Mesodermal cell (in vitro differentiated cells): ENCODE measurements around the gene OR9Q1.
"Not testable (repeated sequence)": the region's sequence is repeated elsewhere in the genome, so short reads cannot be mapped to it uniquely, and the experiment has no call there.

Experiments
- H3K27ac ChIP-seq: 2 replicates; pipeline ENCODE4 v1.7.0; 2013; ENCODE audit warnings: mild to moderate bottlenecking, low read depth, low read length, moderate library complexity; ENCODE audit not compliant: severe bottlenecking
- H3K36me3 ChIP-seq: 2 replicates; pipeline ENCODE4 v1.7.1; 2013; ENCODE audit warnings: mild to moderate bottlenecking, low read length, moderate library complexity; ENCODE audit not compliant: control insufficient read depth, insufficient read depth
- H3K4me1 ChIP-seq: one replicate; pipeline ENCODE4 v1.7.1; 2013; ENCODE audit warnings: mild to moderate bottlenecking, low read length; ENCODE audit not compliant: insufficient read depth, control insufficient read depth, poor library complexity, severe bottlenecking
- H3K4me3 ChIP-seq: 2 replicates; pipeline ENCODE4 v1.7.0; 2013; ENCODE audit warnings: low read length, control low read depth, mild to moderate bottlenecking; ENCODE audit not compliant: insufficient read depth, poor library complexity, severe bottlenecking; ENCODE audit errors: extremely low read depth
- H3K9me3 ChIP-seq: 2 replicates; pipeline ENCODE4 v1.7.1; 2013; ENCODE audit warnings: mild to moderate bottlenecking, low read length, moderate library complexity; ENCODE audit not compliant: control insufficient read depth
- WGBS, 2 experiments: methylation state at CpG; one replicate each; pipeline ENCODE4 v1.1.5; 2013; ENCODE audit warnings: missing lambda C conversion rate in 2 of 2; ENCODE audit not compliant: insufficient coverage in 2 of 2; 5-methylcytosine and 5-hydroxymethylcytosine counted together

OR9Q1 gene

DNA sequence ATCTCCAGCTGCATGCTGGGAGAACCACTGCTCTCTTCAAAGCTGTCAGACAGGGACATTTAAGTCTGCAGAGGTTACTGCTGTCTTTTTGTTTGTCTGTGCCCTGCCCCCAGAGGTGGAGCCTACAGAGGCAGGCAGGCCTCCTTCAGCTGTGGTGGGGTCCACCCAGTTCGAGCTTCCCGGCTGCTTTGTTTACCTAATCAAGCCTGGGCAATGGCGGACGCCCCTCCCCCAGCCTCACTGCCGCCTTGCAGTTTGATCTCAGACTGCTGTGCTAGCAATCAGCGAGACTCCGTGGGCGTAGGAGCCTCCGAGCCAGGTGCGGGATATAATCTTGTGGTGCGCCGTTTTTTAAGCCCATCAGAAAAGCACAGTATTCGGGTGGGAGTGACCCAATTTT lies 24.2 kb upstream of the OR9Q1 start:
- H3K4me1 ChIP-seq, H3K9me3 ChIP-seq, H3K36me3 ChIP-seq, H3K4me3 ChIP-seq, H3K27ac ChIP-seq: not testable (repeated sequence)
- 40 to 50% methylated on average over 2 of the region's 13 CpGs for WGBS, 2 experiments

DNA sequence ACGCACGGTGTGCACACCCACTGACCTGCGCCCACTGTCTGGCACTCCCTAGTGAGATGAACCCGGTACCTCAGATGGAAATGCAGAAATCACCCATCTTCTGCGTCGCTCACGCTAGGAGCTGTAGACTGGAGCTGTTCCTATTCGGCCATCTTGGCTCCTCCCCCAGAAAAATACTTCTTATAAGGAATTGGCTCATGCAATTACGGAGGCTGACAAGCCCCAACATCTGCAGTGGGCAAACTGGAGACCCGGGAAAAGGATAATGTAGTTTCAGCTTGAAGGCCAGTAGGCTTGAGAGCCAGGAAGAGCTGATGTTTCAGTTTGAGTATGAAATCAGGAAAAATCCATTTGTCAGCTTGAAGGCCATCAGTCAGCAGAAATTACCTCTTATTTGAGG lies 23.7 kb upstream of the OR9Q1 start:
- not testable (repeated sequence) for H3K4me3 ChIP-seq, H3K4me1 ChIP-seq
- WGBS, 2 experiments, result 80 to 86% methylated on average over 1 of the region's 10 CpGs

DNA sequence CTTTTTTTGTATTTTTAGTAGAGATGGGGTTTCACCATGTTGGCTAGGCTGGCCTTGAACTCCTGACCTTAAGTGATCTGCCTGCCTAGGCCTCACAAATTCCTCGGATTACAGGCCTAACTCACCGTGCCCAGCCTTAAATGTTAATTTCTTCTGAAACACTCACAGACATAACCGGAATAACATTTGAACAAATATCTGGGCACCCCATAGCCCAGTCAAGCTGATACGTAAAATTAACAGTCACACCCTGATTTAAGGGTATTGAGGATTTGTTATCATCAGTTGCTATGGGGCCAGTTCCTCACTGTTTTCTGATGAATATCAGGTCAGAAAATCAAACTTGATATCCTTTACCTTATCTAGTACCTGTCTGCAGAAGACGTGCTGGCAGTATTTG lies 23.0 kb upstream of the OR9Q1 start:
- 56 to 67% methylated on average over 3 to 4 of the region's 5 CpGs for WGBS, 2 experiments
- Histone ChIP-seq H3K9me3 (no peaks in the 10 kb centered on the region), H3K36me3 (no peaks in the 10 kb centered on the region), H3K27ac (no peak overlapping the region), H3K4me3 (no peak overlapping the region), H3K4me1 (no peaks in the 10 kb centered on the region)

More for the DNA sequence above, 23.7 kb upstream of the OR9Q1 start:
- not testable (repeated sequence) for H3K9me3 ChIP-seq, H3K36me3 ChIP-seq, H3K27ac ChIP-seq

DNA sequence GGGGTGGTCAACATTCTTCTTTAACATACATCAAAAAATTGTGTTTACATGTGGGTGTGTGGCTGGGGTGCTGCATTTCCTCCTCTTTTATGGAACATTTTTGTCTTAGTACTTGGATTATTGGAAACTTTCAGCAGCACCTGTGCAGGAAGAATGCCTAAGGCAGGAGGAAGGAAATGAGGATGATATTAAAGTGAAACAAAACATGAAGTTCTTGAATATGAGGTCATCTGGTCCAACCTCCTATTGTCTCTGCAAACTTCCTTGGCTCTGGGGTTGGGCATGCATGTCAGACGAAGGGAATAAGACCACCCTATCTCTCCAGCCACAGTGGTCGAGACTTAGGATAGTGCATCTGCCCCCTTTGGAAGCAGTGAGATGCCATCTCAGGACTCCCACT lies 20.6 kb upstream of the OR9Q1 start:
- Histone ChIP-seq H3K27ac (no peak overlapping the region), H3K4me3 (no peak overlapping the region), H3K36me3 (no peaks in the 10 kb centered on the region), H3K4me1 (no peaks in the 10 kb centered on the region), H3K9me3 (no peaks in the 10 kb centered on the region)
- no CpG with 5 or more reads among the region's 2 CpGs for WGBS, 2 experiments

DNA sequence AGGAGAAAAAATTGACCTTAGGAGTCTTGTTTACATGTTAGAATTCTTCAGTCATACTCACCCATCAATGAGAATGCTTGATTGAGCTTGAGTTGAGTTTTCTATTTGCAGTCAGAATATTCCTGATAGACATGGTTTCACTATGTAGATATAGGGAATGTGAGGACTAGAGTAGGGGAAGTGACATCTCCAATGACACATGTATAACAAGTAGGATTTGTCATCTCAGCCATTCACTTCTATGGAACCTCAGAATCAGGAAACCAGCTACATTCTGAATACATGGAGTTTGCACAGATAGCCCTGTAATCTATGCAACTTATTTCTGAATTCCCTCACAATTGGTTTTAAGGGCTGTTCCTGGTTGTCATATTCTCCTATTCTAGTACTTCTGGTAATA lies 20.1 kb upstream of the OR9Q1 start:
- Histone ChIP-seq H3K4me3 (no peak overlapping the region), H3K36me3 (no peaks in the 10 kb centered on the region), H3K9me3 (no peaks in the 10 kb centered on the region), H3K4me1 (no peaks in the 10 kb centered on the region), H3K27ac (no peak overlapping the region)

DNA sequence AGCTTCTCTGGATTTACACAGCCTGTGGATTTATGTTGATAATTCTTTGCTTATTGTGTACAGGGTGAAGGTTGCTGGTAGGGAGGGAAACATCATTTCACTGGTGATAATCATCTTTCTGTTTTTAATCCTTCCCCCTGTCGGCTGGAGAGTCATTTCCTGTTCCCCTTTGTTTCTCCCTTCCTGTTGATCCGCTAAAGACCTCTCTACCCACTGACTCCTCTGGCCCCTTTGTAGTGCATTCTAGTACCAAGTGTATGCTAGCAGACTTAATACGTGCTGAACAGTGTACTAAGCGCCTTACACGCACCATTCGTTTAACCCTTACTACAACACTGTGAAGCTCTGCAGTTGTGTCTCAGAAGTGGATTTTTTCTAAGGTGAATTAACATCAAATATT lies 19.0 kb upstream of the OR9Q1 start:
- no peaks in the 10 kb centered on the region for H3K36me3 ChIP-seq
- H3K9me3 ChIP-seq, result no peaks in the 10 kb centered on the region
- no peaks in the 10 kb centered on the region for H3K4me1 ChIP-seq
- WGBS, 2 experiments, result 83% methylated on average over 1 of the region's 6 CpGs; no CpG with 5 or more reads in 1 of the 2 experiments
- no peak overlapping the region for H3K4me3 ChIP-seq
- H3K27ac ChIP-seq, result peak overlapping the region; percentile 68

DNA sequence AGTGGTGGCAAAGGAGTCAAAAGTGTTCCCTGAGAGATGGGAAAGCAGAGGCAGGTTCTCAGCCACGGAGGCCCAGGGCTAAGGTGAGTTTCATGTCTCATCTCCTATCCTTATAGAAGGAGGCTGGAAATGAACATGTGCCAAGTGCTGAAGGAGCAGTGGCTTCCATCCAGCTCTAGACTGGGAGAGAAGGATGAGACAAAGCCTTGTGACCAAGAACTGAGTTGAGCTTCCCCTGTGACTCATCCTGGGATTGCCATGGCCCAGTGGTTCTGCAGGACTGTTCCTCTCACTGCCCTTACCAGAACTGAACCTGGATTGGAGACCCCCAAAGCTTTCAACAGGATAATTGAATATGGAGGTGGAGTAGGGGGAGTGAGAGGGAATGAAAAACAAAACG lies 16.7 kb upstream of the OR9Q1 start:
- no CpG with 5 or more reads among the region's 2 CpGs for WGBS, 2 experiments
- H3K9me3 ChIP-seq, result no peaks in the 10 kb centered on the region
- H3K27ac ChIP-seq, result no peak overlapping the region
- H3K36me3 ChIP-seq, result no peaks in the 10 kb centered on the region
- no peaks in the 10 kb centered on the region for H3K4me1 ChIP-seq
- no peak overlapping the region for H3K4me3 ChIP-seq

DNA sequence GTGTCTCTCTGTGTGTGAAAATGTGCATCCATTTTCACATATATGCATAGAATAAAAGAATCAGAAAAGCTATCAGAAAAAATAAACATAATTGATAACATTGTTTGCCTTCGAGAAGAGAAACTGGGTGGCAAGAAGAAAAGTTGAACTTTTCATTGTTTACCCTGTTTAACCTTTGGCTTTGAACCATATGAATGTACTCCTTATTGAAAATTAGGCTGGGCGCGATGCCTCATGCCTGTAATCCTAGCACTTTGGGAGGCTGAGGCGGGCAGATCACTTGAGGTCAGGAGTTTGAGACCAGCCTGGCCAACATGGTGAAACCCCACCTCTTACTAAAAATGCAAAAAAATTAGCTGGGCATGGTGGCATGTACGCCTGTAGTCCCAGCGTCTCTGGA lies 11.9 kb upstream of the OR9Q1 start:
- H3K4me3 ChIP-seq, result no peak overlapping the region
- no peak overlapping the region for H3K27ac ChIP-seq
- H3K9me3 ChIP-seq, result no peaks in the 10 kb centered on the region
- WGBS, 2 experiments, result 76 to 79% methylated on average over 3 to 4 of the region's 6 CpGs
- H3K4me1 ChIP-seq, result no peaks in the 10 kb centered on the region
- H3K36me3 ChIP-seq, result no peaks in the 10 kb centered on the region

DNA sequence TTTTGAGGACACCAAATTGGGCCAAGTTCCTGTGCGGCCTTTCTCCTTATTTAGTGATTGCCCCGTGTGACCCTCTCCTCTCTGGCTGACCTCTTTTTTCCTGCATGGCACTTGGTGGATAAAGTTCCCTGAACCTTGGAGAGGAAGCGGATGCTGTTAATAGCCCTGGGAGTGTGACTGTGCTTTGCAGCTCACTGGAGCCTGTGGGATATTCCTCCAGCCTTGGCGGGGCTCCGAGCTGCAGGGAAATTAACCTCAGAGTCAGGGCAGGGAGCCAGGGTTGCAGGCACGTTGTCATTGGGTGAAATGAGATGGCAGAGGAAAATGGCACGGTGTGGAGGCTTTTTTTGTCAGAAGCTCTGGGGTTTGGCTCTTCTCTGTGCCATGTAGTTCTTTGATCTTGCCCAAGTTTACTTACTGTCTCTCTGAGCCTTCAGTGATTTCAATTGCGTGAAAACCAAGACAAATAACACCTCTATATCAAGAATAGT lies 965 bp downstream of the OR9Q1 start:
- Histone ChIP-seq H3K4me1 (no peaks in the 10 kb centered on the region), H3K36me3 (no peaks in the 10 kb centered on the region), H3K4me3 (no peak overlapping the region), H3K9me3 (no peaks in the 10 kb centered on the region), H3K27ac (no peak overlapping the region)
- 77% methylated on average over 5 to 7 of the region's 8 CpGs for WGBS, 2 experiments

DNA sequence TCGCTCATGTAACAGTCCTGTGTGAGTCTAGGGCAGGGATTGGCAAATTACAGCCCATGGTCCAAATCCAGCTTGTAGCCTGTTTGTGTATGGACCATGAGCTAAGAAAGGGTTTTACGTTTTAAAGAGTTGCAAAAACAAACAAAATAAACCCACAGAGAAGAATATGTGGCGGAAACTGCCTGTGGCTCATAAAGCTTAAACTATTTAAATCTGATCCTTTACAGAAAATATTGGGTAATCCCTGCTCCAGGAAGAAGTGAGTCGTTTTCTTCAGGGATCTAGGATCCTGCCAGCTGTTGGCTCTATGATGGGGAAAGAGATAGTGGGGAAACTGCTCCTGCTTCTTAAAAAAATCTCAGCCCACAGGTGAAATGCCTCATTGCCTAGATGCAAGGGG lies 3.7 kb downstream of the OR9Q1 start:
- Histone ChIP-seq H3K4me3 (no peak overlapping the region), H3K9me3 (peaks cover 3% of the 10 kb centered on the region), H3K36me3 (no peaks in the 10 kb centered on the region), H3K4me1 (no peaks in the 10 kb centered on the region), H3K27ac (no peak overlapping the region)
- WGBS, 2 experiments, result 94 to 100% methylated on average over 1 to 3 of the region's 4 CpGs

DNA sequence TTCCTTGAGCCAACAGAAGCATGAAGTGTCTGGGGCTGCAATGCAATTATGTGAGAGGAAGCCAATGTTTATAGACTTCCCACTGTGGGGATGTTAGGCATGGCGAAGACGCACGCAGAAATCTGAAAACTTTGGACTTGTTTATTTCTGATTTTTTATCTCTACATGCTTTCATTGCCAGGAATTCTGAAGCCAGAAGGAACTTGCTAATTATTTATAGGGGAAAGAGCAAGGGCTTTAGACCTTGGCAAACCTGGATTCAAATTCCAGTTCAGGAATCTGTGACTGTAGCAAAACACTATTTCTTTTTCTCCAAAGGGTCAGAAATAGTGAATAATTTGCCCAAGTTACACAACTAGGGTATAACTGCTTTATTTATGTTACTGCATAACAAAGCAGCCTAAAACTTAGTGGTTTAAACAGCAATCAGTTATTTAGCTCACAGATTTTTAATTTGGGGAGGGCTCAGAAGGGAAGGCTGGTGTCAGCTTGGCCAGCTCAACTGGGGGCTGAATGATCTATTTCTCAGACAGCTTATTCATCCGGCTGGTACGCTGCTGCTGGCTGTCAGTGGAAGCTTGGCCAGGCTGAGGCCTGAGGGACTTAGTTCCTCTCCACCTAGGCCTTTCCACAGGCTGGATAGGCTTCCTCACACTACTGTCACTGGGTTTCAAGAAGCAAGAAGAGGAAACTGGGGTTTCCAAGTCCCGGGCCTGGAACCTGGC lies 5.2 kb downstream of the OR9Q1 start:
- Histone ChIP-seq H3K27ac (no peak overlapping the region), H3K36me3 (no peaks in the 10 kb centered on the region), H3K4me1 (no peaks in the 10 kb centered on the region), H3K9me3 (peaks cover 3% of the 10 kb centered on the region), H3K4me3 (no peak overlapping the region)
- WGBS, 2 experiments, result 94 to 100% methylated on average over 1 to 5 of the region's 6 CpGs
